Measurements from ENCODE around the gene CRY2. TPM values are rescaled to one million over a fixed set of nuclear protein-coding genes. Genes with fewer than 3 reads are reported as not detected.

CRY2 gene
- total RNA-seq, 1 donor from 2014 or later: 13.5 TPM

DNA sequence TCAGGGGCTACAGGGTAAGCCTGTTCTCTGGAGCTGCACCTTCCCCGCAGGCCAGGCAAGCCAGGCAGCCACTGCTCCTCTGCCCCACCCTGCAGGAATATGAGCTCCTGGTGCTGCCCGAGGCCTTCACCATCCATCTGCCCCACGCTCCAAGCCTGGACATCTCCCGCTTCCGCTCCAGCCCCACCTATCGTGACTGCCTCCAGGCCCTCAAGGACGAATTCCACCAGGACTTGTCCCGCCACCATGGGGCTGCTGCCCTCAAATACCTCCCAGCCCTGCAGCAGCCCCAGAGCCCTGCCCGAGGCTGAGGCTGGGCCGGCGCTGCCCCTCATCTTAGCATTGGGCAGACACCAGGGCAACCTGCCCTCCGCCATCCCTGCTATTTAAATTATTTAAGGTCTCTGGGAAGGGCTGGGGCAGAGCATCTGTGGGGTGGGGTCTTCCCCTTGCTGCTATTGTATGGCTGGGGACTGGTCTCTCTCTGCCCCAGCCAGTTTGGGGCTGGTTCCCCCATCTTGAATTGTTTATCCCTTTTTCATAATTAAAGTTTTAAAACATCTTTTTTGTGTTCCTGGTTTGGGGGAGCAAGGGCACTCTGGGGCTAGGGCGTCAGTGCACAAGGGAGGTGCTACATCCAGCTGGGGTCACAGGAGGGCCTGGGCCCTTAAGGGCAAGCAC lies 81.4 kb downstream of the CRY2 start:
- no peak for DNase-seq (ENCODE audit: low read depth)

DNA sequence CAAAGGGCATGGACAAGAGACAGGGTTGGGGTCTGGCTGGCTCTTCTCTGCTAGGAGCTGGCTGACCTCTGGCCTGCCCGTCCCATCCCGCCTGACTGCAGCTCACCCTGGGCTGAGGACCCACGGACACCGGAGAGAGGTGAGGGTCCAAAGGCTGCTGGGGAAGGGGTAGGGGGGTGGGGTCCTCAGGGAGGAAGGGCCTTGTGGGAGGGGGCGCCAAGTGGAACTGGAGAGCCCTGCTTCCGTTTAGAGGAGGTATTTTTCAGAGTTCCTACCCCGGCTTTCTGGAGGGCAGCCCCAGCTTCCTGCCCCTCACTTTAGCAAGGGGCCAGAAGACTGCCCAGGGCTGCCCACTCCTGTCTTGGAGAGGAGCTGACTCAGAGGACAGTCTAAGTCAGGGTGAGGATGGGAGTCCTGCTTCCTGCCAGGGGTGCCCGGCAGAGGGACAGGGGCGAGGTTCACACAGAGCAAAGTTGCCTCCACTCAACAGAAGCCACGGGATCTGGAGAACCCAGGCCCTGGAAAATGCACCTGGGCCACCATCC lies 82.3 kb downstream of the CRY2 start:
- no peak for DNase-seq (ENCODE audit: low read depth)

DNA sequence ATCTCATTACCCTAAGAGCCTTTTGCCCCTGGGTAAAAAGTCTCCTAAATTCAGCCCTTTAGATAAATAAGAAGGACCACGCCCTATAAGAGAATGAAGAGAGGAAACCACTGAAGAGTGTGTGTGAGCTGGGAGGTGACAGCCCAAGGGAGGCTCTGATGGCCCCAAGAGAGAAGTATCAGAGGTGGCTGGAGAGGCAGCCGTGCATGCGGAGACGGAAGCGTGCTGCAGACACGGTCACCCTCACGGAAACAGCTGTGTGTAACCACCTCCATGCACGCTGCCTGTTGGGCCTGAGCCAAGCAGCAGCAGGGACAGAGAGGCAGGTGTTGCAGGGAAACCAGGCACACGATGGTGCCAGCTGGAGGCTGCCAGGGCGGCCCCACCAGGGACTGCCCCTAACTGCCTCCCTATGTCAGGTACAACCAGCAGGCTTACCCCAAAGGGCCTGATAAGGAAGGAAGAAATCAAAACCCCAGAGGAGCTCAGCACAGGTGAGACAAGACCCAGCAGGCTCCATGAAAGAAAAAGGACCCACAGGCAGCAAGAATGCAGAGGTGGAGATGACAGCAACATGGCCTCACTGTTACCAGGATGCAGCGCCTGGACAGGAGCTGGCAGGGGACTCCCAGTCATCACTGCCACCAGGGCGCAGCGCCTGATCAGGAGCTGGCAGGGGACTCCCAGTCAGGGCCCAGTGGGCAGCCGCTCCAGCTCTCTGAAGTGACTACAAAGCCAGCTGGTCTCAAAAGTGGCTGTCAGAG lies 82.9 kb downstream of the CRY2 start:
- no peak for DNase-seq (ENCODE audit: low read depth)

DNA sequence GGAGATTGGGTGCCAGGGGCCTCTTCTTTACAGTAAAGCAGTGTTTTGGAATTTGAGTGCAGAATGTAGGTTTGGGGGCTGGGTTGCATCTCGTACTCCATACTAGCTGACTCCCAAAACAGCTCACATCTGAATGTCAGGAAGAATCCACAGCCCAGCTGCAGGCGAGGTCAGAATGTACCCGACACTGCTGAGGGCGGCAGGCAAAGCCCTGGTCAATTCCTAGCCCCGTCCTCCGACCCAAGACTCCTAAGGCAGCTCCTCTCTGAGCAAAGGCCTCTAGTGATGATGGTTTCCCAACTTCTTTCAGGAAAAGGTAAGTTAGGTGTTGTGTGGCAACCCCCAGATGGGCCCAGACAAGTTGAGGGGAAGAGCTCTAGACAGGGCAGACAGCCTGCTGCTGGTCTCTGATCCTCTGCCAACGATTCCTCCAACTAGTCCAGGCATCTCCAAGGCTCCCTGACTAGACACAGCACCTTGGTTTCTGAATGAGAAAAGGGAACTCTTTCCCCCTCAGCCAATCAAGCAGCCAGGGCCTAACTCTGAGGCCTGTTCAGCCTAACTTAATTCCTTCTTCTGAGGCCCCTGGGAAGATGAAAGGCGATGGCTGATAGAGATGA lies 83.8 kb downstream of the CRY2 start:
- DNase-seq (ENCODE audit: low read depth): no peak

DNA sequence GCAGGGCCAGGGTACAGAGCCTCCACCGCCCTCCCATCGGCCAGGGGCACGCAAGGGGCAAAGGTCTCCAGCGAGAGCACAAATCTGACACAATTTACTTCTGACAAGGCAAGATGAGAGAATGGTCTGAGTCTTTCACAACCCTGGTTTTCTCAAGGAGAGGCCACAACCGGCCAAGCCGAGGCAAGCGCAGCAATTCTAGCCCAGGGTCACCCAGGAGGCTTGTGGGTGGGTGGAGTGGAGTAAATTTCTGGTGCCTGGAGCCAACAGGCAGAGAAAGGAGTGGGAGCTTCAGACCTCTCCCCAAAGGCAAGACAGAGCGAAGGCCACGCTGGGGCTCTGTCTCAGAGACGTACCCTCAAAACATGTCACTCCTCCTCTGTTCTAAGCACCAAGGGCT lies 84.5 kb downstream of the CRY2 start:
- no peak for DNase-seq (ENCODE audit: low read depth)

DNA sequence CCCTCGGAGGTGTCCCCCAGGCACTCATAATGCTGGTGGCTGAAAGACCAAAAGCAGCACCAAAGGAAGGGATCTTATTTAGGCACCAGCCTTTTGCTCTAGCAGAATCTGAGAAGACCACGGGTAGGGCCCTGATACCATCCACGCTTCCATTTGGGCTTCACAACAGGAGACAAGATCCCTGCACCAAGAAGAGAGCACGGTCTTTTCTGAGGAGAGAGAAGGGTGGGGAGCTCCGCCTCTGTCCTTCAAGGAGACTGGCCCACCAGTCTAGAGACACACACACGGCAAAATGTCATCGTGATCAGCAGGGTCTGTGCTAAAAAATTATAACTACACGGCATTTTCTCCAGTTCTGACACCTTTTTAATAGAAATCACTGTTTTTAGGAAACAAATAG lies 84.9 kb downstream of the CRY2 start:
- no peak for DNase-seq (ENCODE audit: low read depth)

Other genes with a start within 250 kb of the CRY2 start
- 0.05 and 0.21 TPM in 2 replicates for gene CHST1, start 181.9 kb upstream of the CRY2 start, total RNA-seq
- gene SLC35C1, start 42.3 kb upstream of the CRY2 start, total RNA-seq: 6.4 and 6.9 TPM in 2 replicates
- gene MAPK8IP1, start 38.2 kb downstream of the CRY2 start, total RNA-seq: 10.1 and 10.2 TPM in 2 replicates
- gene FREY1, start 59.8 kb downstream of the CRY2 start, total RNA-seq: 0.29 and 0.42 TPM in 2 replicates
- gene PEX16, start 70.4 kb downstream of the CRY2 start, total RNA-seq: 16.3 and 23.0 TPM in 2 replicates
- gene LARGE2, start 75.2 kb downstream of the CRY2 start, total RNA-seq: not detected in 2 replicates

Measured in myocyte (in vitro differentiated cells).